IMR-90 (cell line): Measurements from ENCODE around the gene LTB4R. TPM values are rescaled to one million over a fixed set of nuclear protein-coding genes. Genes with fewer than 3 reads are reported as not detected.

Experiments used
- ATAC-seq: fragments of 200-7000 bp; cut with Tn5 transposase; 2 replicates; pipeline ENCODE4 v1.9.1; 2020; ENCODE audit warnings: low read depth, mild to moderate bottlenecking, moderate library complexity
- BruUV-seq: library from RNA; stranded (reverse); fragments of 400-500 nt; replicated peaks from 2 replicates; lab custom pipeline; 2021; lab: Mats Ljungman, UMichigan
- CTCF ChIA-PET: fragments of 300-600 bp; formaldehyde crosslinking; extraction: SDS; loops from one replicate; lab custom pipeline; 2021; ENCODE audit warnings: antibody characterized with exemption; lab: Yijun Ruan, JAX
- POLR2A ChIA-PET: fragments of 300-600 bp; sonication (Branson Sonifier 250); formaldehyde crosslinking; loops from one replicate; lab custom pipeline; 2022; ENCODE audit warnings: antibody characterized with exemption; ENCODE audit not compliant: unreplicated experiment; lab: Charles Lee
- DNase-seq: peaks from one replicate; pipeline ENCODE4 v3.0.0; 2013
- H2AFZ ChIP-seq: replicated peaks from 2 replicates; pipeline ENCODE3; 2013; ENCODE audit warnings: low read length, mild to moderate bottlenecking; ENCODE audit not compliant: poor library complexity
- H2AK5ac ChIP-seq: 2 replicates; pipeline ENCODE4 v1.6.1; 2013; ENCODE audit warnings: low read depth, low read length, inconsistent platforms
- H2AK9ac ChIP-seq: replicated peaks from 2 replicates; pipeline ENCODE3; 2013; ENCODE audit warnings: mild to moderate bottlenecking, low read depth, low read length, moderate library complexity; ENCODE audit not compliant: poor library complexity
- H2BK120ac ChIP-seq: 2 replicates; pipeline ENCODE4 v1.6.1; 2013; ENCODE audit warnings: low read depth, low read length, inconsistent platforms
- H2BK15ac ChIP-seq: 3 replicates; pipeline ENCODE4 v1.6.1; 2013; ENCODE audit warnings: low read depth, low read length, inconsistent platforms
- H2BK20ac ChIP-seq: 2 replicates; pipeline ENCODE4 v1.6.1; 2013; ENCODE audit warnings: low read depth, mild to moderate bottlenecking, inconsistent platforms, low read length, moderate library complexity
- H2BK5ac ChIP-seq: 2 replicates; pipeline ENCODE4 v1.6.1; 2013; ENCODE audit warnings: mild to moderate bottlenecking, low read depth, low read length, inconsistent platforms; ENCODE audit not compliant: poor library complexity, severe bottlenecking
- H3K14ac ChIP-seq: replicated peaks from 2 replicates; pipeline ENCODE4 v1.6.1; 2013; ENCODE audit warnings: low read depth, low read length, inconsistent platforms
- H3K18ac ChIP-seq: 2 replicates; pipeline ENCODE4 v1.6.1; 2013; ENCODE audit warnings: low read depth, low read length, control low read depth
- H3K23ac ChIP-seq: 2 replicates; pipeline ENCODE4 v1.6.1; 2013; ENCODE audit warnings: low read depth, low read length, inconsistent platforms
- H3K27ac ChIP-seq: 2 replicates; pipeline ENCODE4 v1.5.1; 2013; ENCODE audit warnings: mild to moderate bottlenecking, control low read depth, low read length; ENCODE audit not compliant: insufficient read depth
- H3K27me3 ChIP-seq: 2 replicates; pipeline ENCODE4 v1.6.1; 2013; ENCODE audit warnings: low read length; ENCODE audit not compliant: control insufficient read depth, insufficient read depth
- H3K36me3 ChIP-seq: 2 replicates; pipeline ENCODE4 v1.6.1; 2013; ENCODE audit warnings: low read length, mixed read lengths; ENCODE audit not compliant: control insufficient read depth, insufficient read depth
- H3K4ac ChIP-seq: 2 replicates; pipeline ENCODE4 v1.6.1; 2013; ENCODE audit warnings: low read depth, low read length, inconsistent platforms
- H3K4me1 ChIP-seq: 2 replicates; pipeline ENCODE4 v1.6.1; 2013; ENCODE audit warnings: low read length, mixed read lengths; ENCODE audit not compliant: control insufficient read depth, insufficient read depth
- H3K4me2 ChIP-seq: 2 replicates; pipeline ENCODE4 v1.6.1; 2013; ENCODE audit warnings: low read depth, mild to moderate bottlenecking, control low read depth, low read length, moderate library complexity
- H3K4me3 ChIP-seq: 2 replicates; pipeline ENCODE4 v1.5.1; 2013; ENCODE audit warnings: low read depth, mild to moderate bottlenecking, control low read depth, low read length, moderate library complexity; ENCODE audit not compliant: insufficient read depth
- H3K56ac ChIP-seq: 2 replicates; pipeline ENCODE4 v1.6.1; 2013; ENCODE audit warnings: low read length, inconsistent platforms; ENCODE audit not compliant: insufficient read depth; ENCODE audit errors: extremely low read depth
- H3K79me1 ChIP-seq, 2 experiments: 2 replicates each; pipeline ENCODE4 v1.6.1; 2013; ENCODE audit warnings: low read length in 2 of 2, inconsistent platforms in 1 of 2, low read depth in 1 of 2
- H3K9ac ChIP-seq: 2 replicates; pipeline ENCODE4 v1.6.1; 2013; ENCODE audit warnings: low read depth, low read length, control low read depth
- H3K9me1 ChIP-seq: 2 replicates; pipeline ENCODE4 v1.6.1; 2013; ENCODE audit warnings: low read length, inconsistent platforms; ENCODE audit not compliant: insufficient read depth
- H3K9me3 ChIP-seq: 2 replicates; pipeline ENCODE4 v1.6.1; 2013; ENCODE audit warnings: low read length; ENCODE audit not compliant: control insufficient read depth, insufficient read depth
- H4K20me1 ChIP-seq: 2 replicates; pipeline ENCODE4 v1.6.1; 2013; ENCODE audit warnings: low read length, inconsistent platforms; ENCODE audit not compliant: insufficient read depth
- H4K5ac ChIP-seq: 2 replicates; pipeline ENCODE4 v1.6.1; 2013; ENCODE audit warnings: mild to moderate bottlenecking, low read depth, low read length, control low read depth
- H4K8ac ChIP-seq, 2 experiments: 2 replicates each; pipeline ENCODE4 v1.6.1; 2013; ENCODE audit warnings: low read depth in 2 of 2, low read length in 2 of 2, control low read depth in 1 of 2, inconsistent platforms in 1 of 2
- H4K91ac ChIP-seq: 2 replicates; pipeline ENCODE4 v1.6.1; 2013; ENCODE audit warnings: low read depth, low read length, inconsistent platforms; ENCODE audit not compliant: insufficient read depth
- BHLHE40 ChIP-seq: fragments of 150-350 bp; IDR thresholded peaks from 2 replicates; pipeline ENCODE4 v1.6.1; 2016; ENCODE audit warnings: mild to moderate bottlenecking, low read depth, low read length
- CHD1 ChIP-seq: IDR thresholded peaks from 2 replicates; pipeline ENCODE4 v1.6.1; 2012; ENCODE audit warnings: low read depth, low read length, improper control_type of control experiment
- FOS ChIP-seq: fragments of 150-350 bp; IDR thresholded peaks from 2 replicates; pipeline ENCODE4 v1.6.1; 2016; ENCODE audit warnings: low read depth, low read length
- MAFK ChIP-seq: IDR thresholded peaks from 2 replicates; pipeline ENCODE4 v1.6.1; 2012; ENCODE audit warnings: low read depth, low read length, improper control_type of control experiment
- MAZ ChIP-seq: IDR thresholded peaks from 2 replicates; pipeline ENCODE4 v1.6.1; 2012; ENCODE audit warnings: low read depth, mild to moderate bottlenecking, low read length, improper control_type of control experiment, moderate library complexity, borderline replicate concordance
- MXI1 ChIP-seq: IDR thresholded peaks from 2 replicates; pipeline ENCODE4 v1.6.1; 2012; ENCODE audit warnings: low read depth, mild to moderate bottlenecking, low read length, moderate library complexity, borderline replicate concordance
- POLR2A ChIP-seq: IDR thresholded peaks from 2 replicates; pipeline ENCODE4 v1.6.1; 2012; ENCODE audit warnings: mild to moderate bottlenecking, low read depth, low read length
- RAD21 ChIP-seq: IDR thresholded peaks from 2 replicates; pipeline ENCODE4 v1.6.1; 2012; ENCODE audit warnings: low read length, improper control_type of control experiment
- RCOR1 ChIP-seq: IDR thresholded peaks from 2 replicates; pipeline ENCODE4 v1.6.1; 2012; ENCODE audit warnings: mild to moderate bottlenecking, low read length, improper control_type of control experiment; ENCODE audit not compliant: insufficient replicate concordance
- RFX5 ChIP-seq: IDR thresholded peaks from 2 replicates; pipeline ENCODE4 v1.8.0; 2012; ENCODE audit warnings: low read depth, mild to moderate bottlenecking, low read length, moderate library complexity
- SMC3 ChIP-seq: fragments of 150-350 bp; IDR thresholded peaks from 2 replicates; pipeline ENCODE4 v1.6.1; 2016; ENCODE audit warnings: low read depth, mild to moderate bottlenecking, antibody characterized with exemption, low read length, moderate library complexity
- WGBS, 2 experiments: methylation state at CpG; one replicate each; pipeline versions ENCODE4 v1.1.5 to v1.1.7; 2013; ENCODE audit warnings: missing lambda C conversion rate in 2 of 2; ENCODE audit not compliant: insufficient read length in 1 of 2; ENCODE audit errors: extremely low coverage in 2 of 2; 5-methylcytosine and 5-hydroxymethylcytosine counted together
- dilution Hi-C: fragments of 300-500 bp; cut with HindIII; formaldehyde crosslinking; loops from one replicate; pipeline ENCODE4 v1.14.3; 2018; ENCODE audit warnings: low sequenced_read_pairs; ENCODE audit not compliant: unreplicated experiment
- in situ Hi-C: fragments of 300-500 bp; cut with MboI; formaldehyde crosslinking; loops from 3 replicates; pipeline ENCODE4 v1.14.3; 2019; ENCODE audit warnings: low sequenced_read_pairs, inconsistent platforms, mixed read lengths
- intact Hi-C: fragments of 100-400 bp; cut with micrococcal nuclease; formaldehyde crosslinking; loops from 2 replicates; pipeline ENCODE4 v1.10.0; 2022
- polyA plus RNA-seq, 3 experiments: library from polyadenylated mRNA; depleted of rRNA; stranded (reverse); fragments of >200 nt; gene quantifications; 2 replicates each; pipeline ENCODE4 v1.2.3, GENCODE V29; 2012; ENCODE audit warnings: low replicate concordance in 1 of 3
- total RNA-seq: library from RNA; depleted of rRNA; stranded (reverse); fragments of >200 nt; gene quantifications from 2 replicates; pipeline ENCODE4 v1.2.3, GENCODE V29; 2012
- TF ChIP-seq, protein P1 (sequence below): conservative IDR thresholded peaks from 2 replicates; pipeline ENCODE4 v1.5.1; 2012; ENCODE audit warnings: mild to moderate bottlenecking, low read depth, low read length, improper control_type of control experiment
- TF ChIP-seq, protein P2 (sequence below): fragments of 150-350 bp; IDR thresholded peaks from 2 replicates; pipeline ENCODE4 v1.6.1; 2016; ENCODE audit warnings: low read depth, mild to moderate bottlenecking, low read length, moderate library complexity, borderline replicate concordance
- TF ChIP-seq, protein P3 (sequence below): fragments of 150-350 bp; IDR thresholded peaks from 2 replicates; pipeline ENCODE4 v1.6.1; 2017; ENCODE audit warnings: mild to moderate bottlenecking, antibody characterized with exemption, low read length, low read depth

The LTB4R gene
- total and polyA plus RNA-seq, 2 of the 4 experiments (the other 2 are of a cell fraction) = 0.18 to 2.3 TPM

DNA sequence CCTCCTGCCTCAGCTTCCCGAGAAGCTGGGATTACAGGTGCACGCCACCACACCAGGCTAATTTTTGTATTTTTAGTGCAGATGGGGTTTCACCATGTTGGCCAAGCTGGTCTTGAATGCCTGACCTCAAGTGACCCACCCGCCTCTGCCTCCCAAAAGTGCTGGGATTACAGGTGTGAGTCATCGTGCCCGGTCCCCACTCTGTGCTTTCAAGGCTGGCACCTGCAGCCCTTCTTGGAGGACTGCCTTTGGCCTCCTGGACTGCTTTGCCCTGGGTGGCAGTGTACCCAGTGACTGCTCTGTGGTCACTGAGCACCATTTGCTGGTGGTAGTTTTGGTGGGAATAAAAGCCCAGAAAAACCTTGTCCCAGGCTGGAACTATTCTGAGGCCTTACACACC, 24.3 kb upstream of the LTB4R start:
- H3K79me1 ChIP-seq = peaks cover 0 to 7% of the 10 kb centered on the region in 2 experiments; a peak in 1 of 4 replicates
- no peak overlapping the region for H3K4me2 ChIP-seq
- no peak overlapping the region for H2AK9ac ChIP-seq
- H4K91ac ChIP-seq = no peak overlapping the region
- 100% methylated on average over 3 of the region's 5 CpGs; no CpG with 5 or more reads in 1 of the 2 experiments for WGBS, 2 experiments
- TF ChIP-seq, protein P1, sequence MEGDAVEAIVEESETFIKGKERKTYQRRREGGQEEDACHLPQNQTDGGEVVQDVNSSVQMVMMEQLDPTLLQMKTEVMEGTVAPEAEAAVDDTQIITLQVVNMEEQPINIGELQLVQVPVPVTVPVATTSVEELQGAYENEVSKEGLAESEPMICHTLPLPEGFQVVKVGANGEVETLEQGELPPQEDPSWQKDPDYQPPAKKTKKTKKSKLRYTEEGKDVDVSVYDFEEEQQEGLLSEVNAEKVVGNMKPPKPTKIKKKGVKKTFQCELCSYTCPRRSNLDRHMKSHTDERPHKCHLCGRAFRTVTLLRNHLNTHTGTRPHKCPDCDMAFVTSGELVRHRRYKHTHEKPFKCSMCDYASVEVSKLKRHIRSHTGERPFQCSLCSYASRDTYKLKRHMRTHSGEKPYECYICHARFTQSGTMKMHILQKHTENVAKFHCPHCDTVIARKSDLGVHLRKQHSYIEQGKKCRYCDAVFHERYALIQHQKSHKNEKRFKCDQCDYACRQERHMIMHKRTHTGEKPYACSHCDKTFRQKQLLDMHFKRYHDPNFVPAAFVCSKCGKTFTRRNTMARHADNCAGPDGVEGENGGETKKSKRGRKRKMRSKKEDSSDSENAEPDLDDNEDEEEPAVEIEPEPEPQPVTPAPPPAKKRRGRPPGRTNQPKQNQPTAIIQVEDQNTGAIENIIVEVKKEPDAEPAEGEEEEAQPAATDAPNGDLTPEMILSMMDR = no peak
- TF ChIP-seq SMC3 (no peak), CHD1 (no peak), FOS (no peak), POLR2A (no peak), MAFK (no peak), MXI1 (no peak), RAD21 (no peak), RCOR1 (no peak), BHLHE40 (no peak), RFX5 (no peak), MAZ (no peak)
- TF ChIP-seq, protein P2, sequence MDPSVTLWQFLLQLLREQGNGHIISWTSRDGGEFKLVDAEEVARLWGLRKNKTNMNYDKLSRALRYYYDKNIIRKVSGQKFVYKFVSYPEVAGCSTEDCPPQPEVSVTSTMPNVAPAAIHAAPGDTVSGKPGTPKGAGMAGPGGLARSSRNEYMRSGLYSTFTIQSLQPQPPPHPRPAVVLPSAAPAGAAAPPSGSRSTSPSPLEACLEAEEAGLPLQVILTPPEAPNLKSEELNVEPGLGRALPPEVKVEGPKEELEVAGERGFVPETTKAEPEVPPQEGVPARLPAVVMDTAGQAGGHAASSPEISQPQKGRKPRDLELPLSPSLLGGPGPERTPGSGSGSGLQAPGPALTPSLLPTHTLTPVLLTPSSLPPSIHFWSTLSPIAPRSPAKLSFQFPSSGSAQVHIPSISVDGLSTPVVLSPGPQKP = no peak
- TF ChIP-seq, protein P3, sequence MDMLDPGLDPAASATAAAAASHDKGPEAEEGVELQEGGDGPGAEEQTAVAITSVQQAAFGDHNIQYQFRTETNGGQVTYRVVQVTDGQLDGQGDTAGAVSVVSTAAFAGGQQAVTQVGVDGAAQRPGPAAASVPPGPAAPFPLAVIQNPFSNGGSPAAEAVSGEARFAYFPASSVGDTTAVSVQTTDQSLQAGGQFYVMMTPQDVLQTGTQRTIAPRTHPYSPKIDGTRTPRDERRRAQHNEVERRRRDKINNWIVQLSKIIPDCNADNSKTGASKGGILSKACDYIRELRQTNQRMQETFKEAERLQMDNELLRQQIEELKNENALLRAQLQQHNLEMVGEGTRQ = no peak
- H3K27ac ChIP-seq = no peak overlapping the region
- no peak overlapping the region for H3K4ac ChIP-seq
- in situ Hi-C loops (no loop called here), dilution Hi-C loops (no loop called here), intact Hi-C loops (no loop called here)
- no peak overlapping the region for H2AFZ ChIP-seq
- no peak overlapping the region for H3K18ac ChIP-seq
- ChIA-PET CTCF (interaction anchor here (0.6 to 1.1 kb wide), 2 partner anchors 10 to 150 kb away, joined by 3 to 4 read pairs; no protein-coding TSS in a partner anchor), POLR2A (no interaction called here)
- no peak overlapping the region for H4K8ac ChIP-seq
- H2BK15ac ChIP-seq = no peak overlapping the region
- no peaks in the 10 kb centered on the region; the same call in 1 of the 2 replicates for H3K9me1 ChIP-seq
- no peaks in the 10 kb centered on the region for H3K27me3 ChIP-seq
- H2BK5ac ChIP-seq = no peak overlapping the region
- BruUV-seq = no TSS peak
- no peaks in the 10 kb centered on the region for H3K4me1 ChIP-seq
- H2BK20ac ChIP-seq = no peak overlapping the region
- H3K56ac ChIP-seq = no peak overlapping the region
- peaks cover 19% of the 10 kb centered on the region for H3K36me3 ChIP-seq
- H4K20me1 ChIP-seq = no peaks in the 10 kb centered on the region; the same call in 1 of the 2 replicates
- H2AK5ac ChIP-seq = no peak overlapping the region
- no peaks in the 10 kb centered on the region for H3K9me3 ChIP-seq
- no peak overlapping the region for H3K9ac ChIP-seq
- no peak overlapping the region for H3K23ac ChIP-seq
- ATAC-seq = no peak
- no peak for DNase-seq
- no peak overlapping the region for H4K5ac ChIP-seq
- H3K4me3 ChIP-seq = no peak overlapping the region
- H2BK120ac ChIP-seq = no peak overlapping the region
- no peak overlapping the region for H3K14ac ChIP-seq
